Panc1 (cell line): ENCODE results near the gene CTF1. TPM values are rescaled to one million over a fixed set of nuclear protein-coding genes. Genes with fewer than 3 reads are reported as not detected.

Experiments
- ATAC-seq: fragments of 200-7000 bp; cut with Tn5 transposase; 2 replicates; pipeline ENCODE4 v1.9.1; 2020; ENCODE audit warnings: mild to moderate bottlenecking, moderate library complexity
- BruUV-seq: library from RNA; stranded (reverse); fragments of 400-500 nt; replicated peaks from 2 replicates; lab custom pipeline; 2021; lab: Mats Ljungman, UMichigan
- CTCF ChIA-PET: fragments of 300-600 bp; sonication (Branson Sonifier 250); formaldehyde crosslinking; loops from one replicate; lab custom pipeline; 2022; ENCODE audit warnings: antibody characterized with exemption; lab: Charles Lee
- POLR2A ChIA-PET: fragments of 300-600 bp; sonication (Branson Sonifier 250); formaldehyde crosslinking; loops from one replicate; lab custom pipeline; 2022; ENCODE audit warnings: antibody characterized with exemption; lab: Charles Lee
- DNase-seq: peaks from one replicate; pipeline ENCODE4 v3.0.0-alpha.2; 2010; ENCODE audit warnings: low read depth, low spot score
- H3K27ac ChIP-seq: 2 replicates; pipeline ENCODE4 v1.5.1; 2011; ENCODE audit warnings: mild to moderate bottlenecking, low read length, inconsistent platforms
- H3K27me3 ChIP-seq: fragments of 200-500 bp; sonication (Bioruptor generic); 2 replicates; pipeline ENCODE4 v1.6.0; 2014; ENCODE audit warnings: low read length, inconsistent platforms; ENCODE audit not compliant: control insufficient read depth, insufficient read depth
- H3K36me3 ChIP-seq: fragments of 200-500 bp; sonication (Bioruptor generic); 2 replicates; pipeline ENCODE4 v1.5.1; 2014; ENCODE audit warnings: inconsistent platforms, mild to moderate bottlenecking, low read length, moderate library complexity; ENCODE audit not compliant: control insufficient read depth, insufficient read depth
- H3K4me1 ChIP-seq: 2 replicates; pipeline ENCODE4 v1.5.1; 2011; ENCODE audit warnings: inconsistent platforms, mild to moderate bottlenecking, low read length, moderate library complexity; ENCODE audit not compliant: control insufficient read depth, insufficient read depth
- H3K4me3 ChIP-seq, 2 experiments: 2 replicates each; pipeline ENCODE4 v1.5.1; 2011 to 2012; ENCODE audit warnings: low read depth in 2 of 2, low read length in 2 of 2, mild to moderate bottlenecking in 2 of 2, inconsistent platforms in 1 of 2, moderate library complexity in 1 of 2
- H3K9me3 ChIP-seq: fragments of 200-500 bp; sonication (Bioruptor generic); 2 replicates; pipeline ENCODE4 v1.5.1; 2014; ENCODE audit warnings: low read depth, mild to moderate bottlenecking, inconsistent platforms, low read length, moderate library complexity; ENCODE audit not compliant: control insufficient read depth, insufficient read depth
- CTCF ChIP-seq: fragments of 450-650 bp; IDR thresholded peaks from 2 replicates; pipeline ENCODE4 v1.5.1; 2017; ENCODE audit warnings: mild to moderate bottlenecking
- POLR2AphosphoS5 ChIP-seq: IDR thresholded peaks from 2 replicates; pipeline ENCODE4 v1.6.1; 2012; ENCODE audit warnings: mild to moderate bottlenecking, low read depth, low read length, moderate library complexity
- REST ChIP-seq, 2 experiments: IDR thresholded peaks; 2 replicates each; pipeline ENCODE4 v1.6.1; 2011 to 2012; ENCODE audit warnings: low read depth in 2 of 2, control low read depth in 1 of 2, low read length in 1 of 2, mild to moderate bottlenecking in 1 of 2, moderate library complexity in 1 of 2; ENCODE audit not compliant: insufficient read depth in 1 of 2
- SIN3A ChIP-seq: IDR thresholded peaks from 2 replicates; pipeline ENCODE4 v1.6.1; 2012; ENCODE audit warnings: low read depth, mild to moderate bottlenecking, low read length, moderate library complexity, borderline replicate concordance; ENCODE audit not compliant: insufficient read depth
- TCF7L2 ChIP-seq: IDR thresholded peaks from 2 replicates; pipeline ENCODE4 v1.6.1; 2011; ENCODE audit warnings: mild to moderate bottlenecking, low read depth, low read length, inconsistent platforms
- in situ Hi-C: cut with HindIII; loops from 2 replicates; pipeline ENCODE4 v1.10.0; 2016; ENCODE audit warnings: low sequenced_read_pairs, low pct_unique_long_range_greater_than_20kb
- intact Hi-C: fragments of 100-400 bp; cut with micrococcal nuclease; formaldehyde crosslinking; loops from one replicate; pipeline ENCODE4 v1.10.0; 2022; ENCODE audit not compliant: unreplicated experiment
- total RNA-seq: library from RNA; stranded (reverse); gene quantifications from one replicate; pipeline ENCODE4 v1.2.1, GENCODE V29; 2021; ENCODE audit not compliant: unreplicated experiment

CTF1 gene
- total RNA-seq, 1 experiment from 2014 or later: 2.9 TPM

GRCh38 chr16:30895627-30896260 lies 670 bp upstream of the CTF1 start:
- Histone ChIP-seq H3K36me3 (no peaks in the 10 kb centered on the region), H3K27me3 (no peaks in the 10 kb centered on the region), H3K9me3 (no peaks in the 10 kb centered on the region), H3K27ac (peak overlapping the region; percentile 82), H3K4me3 (peak overlapping the region; percentile 51 to 78), H3K4me1 (peaks cover 24% of the 10 kb centered on the region)
- ChIA-PET POLR2A (no interaction called here), CTCF (interaction anchor here (0.6 kb wide), 1 partner anchor 46 kb away, joined by 3 read pairs; no protein-coding TSS in a partner anchor)
- intact Hi-C loops (no loop called here), in situ Hi-C loops (no loop called here)
- ATAC-seq: peak; percentile 0; the same call in 1 of the 2 replicates
- BruUV-seq: no TSS peak
- no peak for DNase-seq
- TF ChIP-seq TCF7L2 (no peak), POLR2AphosphoS5 (no peak)

- DNase-seq: peak; percentile 61
- peak; percentile 67 for ATAC-seq
- Histone ChIP-seq H3K4me3 (peak overlapping the region; percentile 51 to 78), H3K9me3 (no peaks in the 10 kb centered on the region), H3K36me3 (no peaks in the 10 kb centered on the region), H3K27me3 (no peaks in the 10 kb centered on the region), H3K27ac (peak overlapping the region; percentile 82), H3K4me1 (peaks cover 24% of the 10 kb centered on the region)
- TF ChIP-seq CTCF (no peak), SIN3A (0 out of 2 replicates have a peak, but pooled peaks have one; percentile 50), TCF7L2 (no peak), REST (IDR thresholded peaks at IDR 0.05; ENCODE audit: insufficient read depth in 1 of 2, low read depth in 2 of 2, low read length in 1 of 2) (no peak), POLR2AphosphoS5 (peak; percentile 65)
- BruUV-seq: TSS peak; percentile 83
- in situ Hi-C loops (no loop called here), intact Hi-C loops (no loop called here)
- CTCF ChIA-PET: interaction anchor here (0.6 kb wide), 2 partner anchors 11 to 29 kb away, joined by 3 to 4 read pairs; no protein-coding TSS in a partner anchor
- POLR2A ChIA-PET: interaction anchor here (0.5 to 0.7 kb wide), 2 partner anchors 58 to 67 kb away, joined by 3 read pairs; no protein-coding TSS in a partner anchor
Observed at GRCh38 chr16:30896889-30897733, 697 bp downstream of the CTF1 start.
